Psoas muscle (tissue), 8 donors: ENCODE measurements around the gene TBC1D4. TPM values are rescaled to one million over a fixed set of nuclear protein-coding genes. Genes with fewer than 3 reads are reported as not detected.

Source experiments
- ATAC-seq, 4 donors: fragments of 200-7000 bp; cut with Tn5 transposase; one replicate each; pipeline ENCODE4 v1.9.1; 2020; ENCODE audit warnings: moderate library complexity in 3 of 4, mild to moderate bottlenecking in 2 of 4
- DNase-seq, 2 donors: peaks; one replicate each; pipeline ENCODE4 v3.0.0-alpha.2; 2020
- H3K27ac ChIP-seq: fragments of 200-600 bp; one replicate; pipeline ENCODE4 v1.8.0; 2022
- H3K27me3 ChIP-seq, 3 donors: fragments of 200-600 bp in 1 of 3; one replicate each; pipeline versions ENCODE4 v1.6.1 to v1.8.0; 2013 to 2022; ENCODE audit warnings: low read length in 2 of 3, mild to moderate bottlenecking in 2 of 3, moderate library complexity in 1 of 3; ENCODE audit not compliant: insufficient read depth in 3 of 3
- H3K36me3 ChIP-seq, 2 donors: fragments of 200-600 bp in 1 of 2; one replicate each; pipeline versions ENCODE4 v1.6.1 to v1.8.0; 2013 to 2022; ENCODE audit warnings: low read depth in 1 of 2, mild to moderate bottlenecking in 1 of 2, moderate library complexity in 1 of 2; ENCODE audit not compliant: insufficient read depth in 1 of 2
- H3K4me1 ChIP-seq: fragments of 200-600 bp; one replicate; pipeline ENCODE4 v1.8.0; 2022
- H3K4me3 ChIP-seq: fragments of 200-600 bp; one replicate; pipeline ENCODE4 v1.8.0; 2022; ENCODE audit warnings: mild to moderate bottlenecking
- H3K9me3 ChIP-seq: fragments of 200-600 bp; one replicate; pipeline ENCODE4 v1.8.0; 2022
- WGBS, 3 donors: extraction: QIAGEN DNeasy Blood & Tissue Kit; methylation state at CpG; one replicate each; pipeline versions ENCODE4 v1.1.6 to v1.1.7; 2013; 5-methylcytosine and 5-hydroxymethylcytosine counted together
- intact Hi-C, 2 donors: fragments of 100-400 bp; cut with DNase I; formaldehyde crosslinking; loops; one replicate each; pipeline versions ENCODE4 v1.11.0 to v1.14.2; 2022
- polyA plus RNA-seq, 3 donors: library from polyadenylated mRNA; stranded (reverse); fragments of 200-250 nt; gene quantifications; one replicate each; pipeline ENCODE4 v1.2.3, GENCODE V29; 2013
- total RNA-seq, 4 donors: library from RNA; stranded (reverse); fragmentation: NEBNext Ultra II Directional in 2 of 4; extraction: Animal tissue kit (Norgen Biotek cat#: 25700) in 2 of 4; gene quantifications; one replicate each; pipeline versions ENCODE4 v1.2.1 to v1.2.4, GENCODE V29; 2021 to 2023
- TF ChIP-seq, protein P1 (sequence below): fragments of 200-600 bp; IDR thresholded peaks from one replicate; pipeline ENCODE4 v1.8.0; 2022; ENCODE audit warnings: antibody characterized with exemption
- donor health status: healthy with polysubstance abuse.
- donor health status: DM: no; HTN: no; CAD: no; lungs with moderate emphysema.
- donor health status: Bipolar disorder and iron deficiency.
- donor health status: healthy.
- donor health status: DM: yes; HTN: yes; CAD: no.
- donor health status: DM: no; HTN: no; CAD: no.
- donor health status: DM: no; HTN: no; CAD: no.
- donor health status: DM: yes; HTN: yes; CAD: no.

The TBC1D4 gene
- total and polyA plus RNA-seq, 7 donors: 3.1 to 127 (median 89.9) TPM

DNA sequence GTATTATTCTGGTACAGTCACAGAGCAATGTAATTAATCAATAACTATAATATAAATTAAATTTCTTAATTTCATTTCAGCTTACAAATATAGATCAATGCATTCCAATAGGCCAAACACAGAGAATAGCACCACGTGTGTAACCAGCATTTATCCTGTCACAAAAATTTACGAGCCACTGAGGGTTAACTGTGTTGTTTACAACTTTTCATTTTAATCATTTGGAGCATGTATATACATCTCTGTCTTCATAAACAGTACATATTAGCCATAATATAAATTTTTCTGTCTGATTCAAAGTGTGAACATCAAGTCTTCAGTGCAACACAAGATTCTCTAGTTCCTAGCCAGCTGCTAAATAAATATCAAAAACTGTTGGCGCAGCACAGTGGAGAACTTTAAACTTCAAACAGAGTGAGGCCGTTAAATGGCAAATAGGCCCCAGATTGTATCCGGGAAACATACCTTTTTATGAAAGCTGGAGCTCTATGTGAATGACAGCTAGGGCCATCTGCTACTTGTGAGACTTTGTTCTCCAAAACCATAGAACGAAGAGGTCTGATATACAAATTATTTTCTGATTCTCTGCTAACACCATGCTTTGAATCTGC lies 105.1 kb downstream of the TBC1D4 start:
- no peaks in the 10 kb centered on the region for H3K36me3 ChIP-seq
- intact Hi-C loops: loop anchor here in 1 of 2 donors (10.0 kb wide), 1 partner anchor 168 kb away; the partner anchor contains the start of gene UCHL3
- no peaks in the 10 kb centered on the region for H3K27me3 ChIP-seq
- peak overlapping the region; percentile 93 for H3K27ac ChIP-seq
- peaks cover 62% of the 10 kb centered on the region for H3K4me1 ChIP-seq
- DNase-seq: no peak
- TF ChIP-seq, protein P1, sequence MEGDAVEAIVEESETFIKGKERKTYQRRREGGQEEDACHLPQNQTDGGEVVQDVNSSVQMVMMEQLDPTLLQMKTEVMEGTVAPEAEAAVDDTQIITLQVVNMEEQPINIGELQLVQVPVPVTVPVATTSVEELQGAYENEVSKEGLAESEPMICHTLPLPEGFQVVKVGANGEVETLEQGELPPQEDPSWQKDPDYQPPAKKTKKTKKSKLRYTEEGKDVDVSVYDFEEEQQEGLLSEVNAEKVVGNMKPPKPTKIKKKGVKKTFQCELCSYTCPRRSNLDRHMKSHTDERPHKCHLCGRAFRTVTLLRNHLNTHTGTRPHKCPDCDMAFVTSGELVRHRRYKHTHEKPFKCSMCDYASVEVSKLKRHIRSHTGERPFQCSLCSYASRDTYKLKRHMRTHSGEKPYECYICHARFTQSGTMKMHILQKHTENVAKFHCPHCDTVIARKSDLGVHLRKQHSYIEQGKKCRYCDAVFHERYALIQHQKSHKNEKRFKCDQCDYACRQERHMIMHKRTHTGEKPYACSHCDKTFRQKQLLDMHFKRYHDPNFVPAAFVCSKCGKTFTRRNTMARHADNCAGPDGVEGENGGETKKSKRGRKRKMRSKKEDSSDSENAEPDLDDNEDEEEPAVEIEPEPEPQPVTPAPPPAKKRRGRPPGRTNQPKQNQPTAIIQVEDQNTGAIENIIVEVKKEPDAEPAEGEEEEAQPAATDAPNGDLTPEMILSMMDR: no peak
- no peak overlapping the region for H3K4me3 ChIP-seq
- no peak for ATAC-seq
- 68 to 84% (median 79%) methylated on average over 6 of the region's 6 CpGs for WGBS, 3 donors
- no peaks in the 10 kb centered on the region for H3K9me3 ChIP-seq

- ATAC-seq (no peak), DNase-seq (no peak)
- no peaks in the 10 kb centered on the region for H3K9me3 ChIP-seq
- H3K4me1 ChIP-seq: peaks cover 74% of the 10 kb centered on the region
- WGBS, 3 donors: 64 to 81% (median 69%) methylated on average over 2 of the region's 2 CpGs
- intact Hi-C loops: loop anchor here in 1 of 2 donors (10.0 kb wide), 1 partner anchor 169 kb away; the partner anchor contains the start of gene UCHL3
- no peaks in the 10 kb centered on the region for H3K27me3 ChIP-seq
- H3K36me3 ChIP-seq: no peaks in the 10 kb centered on the region
- peak overlapping the region; percentile 93 for H3K27ac ChIP-seq
- H3K4me3 ChIP-seq: no peak overlapping the region
- TF ChIP-seq, protein P1: no peak
Measured at GRCh38 chr13:75375329-75375728, 106.6 kb downstream of the TBC1D4 start.

DNA sequence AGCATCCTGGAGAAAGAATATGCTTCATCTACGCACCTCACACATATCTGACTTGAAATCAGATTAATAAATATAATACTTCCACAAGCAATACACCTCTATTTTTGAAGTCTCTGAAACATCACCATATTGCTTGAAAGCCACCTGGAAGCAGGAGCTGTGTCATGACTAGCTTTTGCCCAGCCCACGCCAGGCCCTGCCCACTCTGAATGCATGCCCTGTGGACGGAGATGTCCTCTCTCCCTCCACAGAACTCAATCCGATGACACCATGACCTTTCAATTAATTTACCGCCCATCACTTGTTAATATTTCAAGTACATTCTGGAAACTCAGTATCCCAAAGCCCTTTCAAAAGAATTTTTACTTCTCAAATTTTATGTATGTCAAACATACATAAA lies 108.0 kb downstream of the TBC1D4 start:
- Histone ChIP-seq H3K36me3 (no peaks in the 10 kb centered on the region), H3K4me3 (peak overlapping the region; percentile 4), H3K27ac (peak overlapping the region; percentile 93), H3K27me3 (no peaks in the 10 kb centered on the region), H3K4me1 (peaks cover 84% of the 10 kb centered on the region), H3K9me3 (no peaks in the 10 kb centered on the region)
- DNase-seq: peak in 1 of 2 donors; percentile 48
- peak in 3 of 4 donors; percentile 44 to 52 (median 50) for ATAC-seq
- intact Hi-C loops: loop anchor here (2.0 to 10.0 kb wide), 3 partner anchors 38 to 171 kb away; partner anchors contain the start of genes TBC1D4 (in 1 of the 2) and UCHL3 (in 1 of the 2)
- TF ChIP-seq, protein P1: no peak
- WGBS, 3 donors: 33 to 49% (median 40%) methylated on average over 5 of the region's 5 CpGs

DNA sequence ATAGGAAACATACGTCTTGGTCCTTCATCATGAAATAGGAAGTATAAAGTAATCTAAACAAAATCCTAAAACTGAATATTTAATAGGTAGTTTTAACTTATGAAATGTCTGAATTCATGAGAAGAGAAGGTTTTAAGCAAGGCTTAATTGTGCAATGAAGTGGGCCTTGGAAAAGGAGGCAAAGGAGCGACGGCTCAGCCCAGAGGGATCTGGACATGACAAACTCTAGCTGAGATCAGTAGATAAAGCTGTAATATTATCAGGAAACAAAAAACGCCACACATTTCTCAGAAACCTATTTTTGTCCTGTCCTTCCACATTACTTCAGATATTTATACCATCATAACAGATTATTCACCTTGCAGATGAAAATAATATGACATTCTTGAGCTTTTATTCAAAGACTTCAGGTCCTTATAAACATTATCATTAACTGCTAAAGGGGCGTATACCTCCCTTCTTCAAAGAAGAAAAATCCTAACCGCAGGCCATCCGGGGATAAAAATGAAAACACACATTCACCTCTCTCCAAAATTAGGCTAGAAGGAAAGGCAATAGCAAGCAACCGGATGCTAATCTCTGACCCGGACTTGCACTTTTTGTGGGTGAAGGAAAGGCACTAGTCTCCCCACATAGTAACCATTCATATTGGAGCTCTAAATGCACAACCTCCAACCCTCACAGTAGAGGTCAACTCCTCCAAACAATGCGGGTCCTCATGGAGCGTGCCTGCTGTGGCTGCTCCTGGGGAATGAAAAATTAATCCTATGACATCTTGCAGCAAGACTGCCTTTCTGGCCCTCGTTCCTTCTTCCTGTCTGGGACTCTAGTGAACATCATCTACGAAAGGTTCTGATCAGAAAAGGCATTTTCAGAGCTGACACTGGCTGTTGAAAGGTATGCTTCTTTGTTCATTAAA lies 108.8 kb downstream of the TBC1D4 start:
- TF ChIP-seq, protein P1: no peak
- Histone ChIP-seq H3K9me3 (no peaks in the 10 kb centered on the region), H3K4me3 (peak overlapping the region; percentile 4), H3K27ac (peak overlapping the region; percentile 93), H3K36me3 (no peaks in the 10 kb centered on the region), H3K27me3 (no peaks in the 10 kb centered on the region), H3K4me1 (peaks cover 80% of the 10 kb centered on the region)
- DNase-seq: no peak
- intact Hi-C loops: loop anchor here (2.0 to 10.0 kb wide), 3 partner anchors 39 to 172 kb away; partner anchors contain the start of genes TBC1D4 (in 1 of the 2) and UCHL3 (in 1 of the 2)
- ATAC-seq: peak in 3 of 4 donors; percentile 15 to 33 (median 25)
- whole genome bisulfite sequencing, 3 donors: 26 to 42% (median 27%) methylated on average over 13 of the region's 13 CpGs
